ENCODE results near the gene GNB3. TPM values are rescaled to one million over a fixed set of nuclear protein-coding genes. Genes with fewer than 3 reads are reported as not detected.
A peak's percentile ranks its signal among the peaks of the same experiment; 100 is the strongest.

Gene GNB3
- total and polyA plus RNA-seq, 9 of the 15 experiments (the other 6 are each of a cell fraction or from before 2014, with no cell fraction given) = 1.4 to 5.8 (median 2.0) TPM

DNA sequence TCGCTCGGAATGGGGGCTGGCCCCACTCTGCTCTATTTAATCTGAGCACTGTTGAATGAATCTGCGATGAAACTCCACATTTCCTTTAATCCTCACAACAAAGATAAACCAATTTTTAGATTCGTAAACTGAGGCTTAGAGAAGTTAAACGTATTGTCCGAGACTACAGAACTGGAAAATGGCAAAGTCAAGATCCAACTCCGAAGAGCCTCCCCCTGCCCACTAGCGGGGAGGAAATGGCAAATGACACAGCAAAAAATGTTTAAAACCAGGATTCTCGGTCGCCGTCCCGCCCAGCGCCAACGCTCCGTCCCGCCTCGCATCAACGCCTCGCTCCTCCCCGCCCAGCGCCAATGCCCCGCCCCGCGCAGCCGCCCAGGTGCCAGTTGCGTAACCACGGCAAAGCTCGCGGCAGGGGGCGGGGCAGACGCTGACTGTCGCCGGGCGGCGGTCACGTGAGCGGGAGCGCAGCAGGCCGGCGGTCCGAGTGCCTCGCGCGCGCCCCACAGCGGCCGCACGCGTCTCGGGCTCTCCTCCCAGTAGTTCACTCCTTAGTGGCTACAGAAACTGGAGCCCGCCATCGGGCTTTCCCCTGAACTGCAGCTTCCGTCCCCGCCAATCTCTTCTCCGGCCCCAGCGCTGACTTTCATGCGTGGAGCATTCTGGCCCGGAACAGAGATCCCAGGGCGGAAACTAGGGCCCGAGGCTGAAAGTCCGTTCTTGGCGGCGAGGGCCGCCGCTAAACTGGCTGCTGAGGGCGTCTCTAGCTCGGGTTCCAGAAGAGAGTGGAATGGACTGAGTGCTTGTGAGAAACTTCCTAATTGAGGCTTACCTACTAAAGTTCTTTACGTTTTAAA is 50.3 kb downstream of the GNB3 start:
- in situ Hi-C loops (cut with MboI) (no loop called here), intact Hi-C loops (cut with micrococcal nuclease) (loop anchor here (2.0 kb wide), 1 partner anchor 18 kb away; the partner anchor contains the start of gene SPSB2)
- FAIRE-seq (peak; percentile 93), DNase-seq (ENCODE audit: extremely low read depth in 1 of 4, low spot score in 3 of 4) (peak; percentile 89 to 96 (median 92)), ATAC-seq (peak; percentile 97)
- no TSS peak for BruUV-seq (replicated peaks)
- peak overlapping the region; percentile 92 for H2AFZ ChIP-seq (ENCODE audit: low read depth, low read length)
- no peaks in the 10 kb centered on the region for H3K9me1 ChIP-seq (ENCODE audit: control insufficient read depth, insufficient read depth, low read length)
- H3K4me3 ChIP-seq = peak overlapping the region; percentile 42
- no peaks in the 10 kb centered on the region for H3K9me3 ChIP-seq (replicated peaks; ENCODE audit: control insufficient read depth, insufficient read depth, low read depth, low read length)
- H3K27ac ChIP-seq (ENCODE audit: extremely low read depth, low read depth, low read length) = peak overlapping the region; percentile 96
- peak overlapping the region; percentile 90 for H3K9ac ChIP-seq (ENCODE audit: insufficient read depth in 1 of 2, low read depth in 2 of 2, low read length in 2 of 2)
- ChIA-PET POLR2A (interaction anchor here (0.6 to 1.8 kb wide), 15 partner anchors 9 to 333 kb away, joined by 3 to 18 read pairs (median 4); partner anchors contain the start of genes C12orf57, CDCA3, RNU7-1 and SPSB2), CTCF (ENCODE audit: low intra/inter-chr PET ratio) (no interaction called here)
- peaks cover 12 to 19% of the 10 kb centered on the region in 2 experiments; a peak in 4 of 5 replicates for H3K4me1 ChIP-seq (replicated peaks in 1 of 2; ENCODE audit: control insufficient read depth in 2 of 2, insufficient read depth in 2 of 2, low read length in 2 of 2)
- under 1% methylated on average over 39 of the region's 68 CpGs for WGBS (ENCODE audit: insufficient coverage, low coverage, missing lambda C conversion rate)
- H4K20me1 ChIP-seq (replicated peaks; ENCODE audit: control insufficient read depth, insufficient read depth, low read length) = no peaks in the 10 kb centered on the region
- 0 out of 3 replicates have a peak, but pooled peaks cover 2% of the 10 kb centered on the region for H3K79me2 ChIP-seq (ENCODE audit: control insufficient read depth, insufficient read depth, low read length)
- no peaks in the 10 kb centered on the region for H3K36me3 ChIP-seq (ENCODE audit: control insufficient read depth, insufficient read depth, low read length)
- no peaks in the 10 kb centered on the region for H3K27me3 ChIP-seq (ENCODE audit: control insufficient read depth in 2 of 2, insufficient read depth in 2 of 2, low read length in 2 of 2)
- H3K4me2 ChIP-seq (ENCODE audit: insufficient read depth, low read length) = peak overlapping the region; percentile 74
- TF ChIP-seq MTA1 (IDR thresholded peaks at IDR 0.05; ENCODE audit: borderline replicate concordance) (no peak), FOSL1 (tag; conservative IDR thresholded peaks at IDR 0.05) (peak; percentile 27; the same call in 1 of the 2 replicates), ZNF316 (IDR thresholded peaks at IDR 0.05) (peak; percentile 97), SOX6 (IDR thresholded peaks at IDR 0.05) (peak; percentile 56; the same call in 1 of the 2 replicates), SP1 (CRISPR knock-in tag; IDR thresholded peaks at IDR 0.05) (peak; percentile 80; the same call in 1 of the 2 replicates), MYBL2 (IDR thresholded peaks at IDR 0.05; ENCODE audit: low read depth) (peak; percentile 92), MYBL2 (CRISPR knock-in tag; IDR thresholded peaks at IDR 0.05; ENCODE audit: borderline replicate concordance) (no peak), CTBP1 (IDR thresholded peaks at IDR 0.05; ENCODE audit: borderline replicate concordance) (peak; percentile 82)
- TF ChIP-seq, protein P1, sequence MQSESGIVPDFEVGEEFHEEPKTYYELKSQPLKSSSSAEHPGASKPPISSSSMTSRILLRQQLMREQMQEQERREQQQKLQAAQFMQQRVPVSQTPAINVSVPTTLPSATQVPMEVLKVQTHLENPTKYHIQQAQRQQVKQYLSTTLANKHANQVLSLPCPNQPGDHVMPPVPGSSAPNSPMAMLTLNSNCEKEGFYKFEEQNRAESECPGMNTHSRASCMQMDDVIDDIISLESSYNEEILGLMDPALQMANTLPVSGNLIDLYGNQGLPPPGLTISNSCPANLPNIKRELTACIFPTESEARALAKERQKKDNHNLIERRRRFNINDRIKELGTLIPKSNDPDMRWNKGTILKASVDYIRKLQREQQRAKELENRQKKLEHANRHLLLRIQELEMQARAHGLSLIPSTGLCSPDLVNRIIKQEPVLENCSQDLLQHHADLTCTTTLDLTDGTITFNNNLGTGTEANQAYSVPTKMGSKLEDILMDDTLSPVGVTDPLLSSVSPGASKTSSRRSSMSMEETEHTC (IDR thresholded peaks at IDR 0.05) = peak; percentile 82; the same call in 1 of the 2 replicates
- TF ChIP-seq, protein P2, sequence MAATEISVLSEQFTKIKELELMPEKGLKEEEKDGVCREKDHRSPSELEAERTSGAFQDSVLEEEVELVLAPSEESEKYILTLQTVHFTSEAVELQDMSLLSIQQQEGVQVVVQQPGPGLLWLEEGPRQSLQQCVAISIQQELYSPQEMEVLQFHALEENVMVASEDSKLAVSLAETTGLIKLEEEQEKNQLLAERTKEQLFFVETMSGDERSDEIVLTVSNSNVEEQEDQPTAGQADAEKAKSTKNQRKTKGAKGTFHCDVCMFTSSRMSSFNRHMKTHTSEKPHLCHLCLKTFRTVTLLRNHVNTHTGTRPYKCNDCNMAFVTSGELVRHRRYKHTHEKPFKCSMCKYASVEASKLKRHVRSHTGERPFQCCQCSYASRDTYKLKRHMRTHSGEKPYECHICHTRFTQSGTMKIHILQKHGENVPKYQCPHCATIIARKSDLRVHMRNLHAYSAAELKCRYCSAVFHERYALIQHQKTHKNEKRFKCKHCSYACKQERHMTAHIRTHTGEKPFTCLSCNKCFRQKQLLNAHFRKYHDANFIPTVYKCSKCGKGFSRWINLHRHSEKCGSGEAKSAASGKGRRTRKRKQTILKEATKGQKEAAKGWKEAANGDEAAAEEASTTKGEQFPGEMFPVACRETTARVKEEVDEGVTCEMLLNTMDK (IDR thresholded peaks at IDR 0.05; ENCODE audit: borderline replicate concordance, insufficient read depth, low read depth, low read length, poor library complexity, severe bottlenecking) = no peak
- TF ChIP-seq, protein P3, sequence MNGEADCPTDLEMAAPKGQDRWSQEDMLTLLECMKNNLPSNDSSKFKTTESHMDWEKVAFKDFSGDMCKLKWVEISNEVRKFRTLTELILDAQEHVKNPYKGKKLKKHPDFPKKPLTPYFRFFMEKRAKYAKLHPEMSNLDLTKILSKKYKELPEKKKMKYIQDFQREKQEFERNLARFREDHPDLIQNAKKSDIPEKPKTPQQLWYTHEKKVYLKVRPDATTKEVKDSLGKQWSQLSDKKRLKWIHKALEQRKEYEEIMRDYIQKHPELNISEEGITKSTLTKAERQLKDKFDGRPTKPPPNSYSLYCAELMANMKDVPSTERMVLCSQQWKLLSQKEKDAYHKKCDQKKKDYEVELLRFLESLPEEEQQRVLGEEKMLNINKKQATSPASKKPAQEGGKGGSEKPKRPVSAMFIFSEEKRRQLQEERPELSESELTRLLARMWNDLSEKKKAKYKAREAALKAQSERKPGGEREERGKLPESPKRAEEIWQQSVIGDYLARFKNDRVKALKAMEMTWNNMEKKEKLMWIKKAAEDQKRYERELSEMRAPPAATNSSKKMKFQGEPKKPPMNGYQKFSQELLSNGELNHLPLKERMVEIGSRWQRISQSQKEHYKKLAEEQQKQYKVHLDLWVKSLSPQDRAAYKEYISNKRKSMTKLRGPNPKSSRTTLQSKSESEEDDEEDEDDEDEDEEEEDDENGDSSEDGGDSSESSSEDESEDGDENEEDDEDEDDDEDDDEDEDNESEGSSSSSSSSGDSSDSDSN (IDR thresholded peaks at IDR 0.05; ENCODE audit: borderline replicate concordance in 1 of 2, low read depth in 2 of 2, low read length in 2 of 2) = peak; percentile 32 to 76; a peak in 2 of 4 replicates
- TF ChIP-seq, protein P4, sequence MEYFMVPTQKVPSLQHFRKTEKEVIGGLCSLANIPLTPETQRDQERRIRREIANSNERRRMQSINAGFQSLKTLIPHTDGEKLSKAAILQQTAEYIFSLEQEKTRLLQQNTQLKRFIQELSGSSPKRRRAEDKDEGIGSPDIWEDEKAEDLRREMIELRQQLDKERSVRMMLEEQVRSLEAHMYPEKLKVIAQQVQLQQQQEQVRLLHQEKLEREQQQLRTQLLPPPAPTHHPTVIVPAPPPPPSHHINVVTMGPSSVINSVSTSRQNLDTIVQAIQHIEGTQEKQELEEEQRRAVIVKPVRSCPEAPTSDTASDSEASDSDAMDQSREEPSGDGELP (CRISPR knock-in tag; IDR thresholded peaks at IDR 0.05; ENCODE audit: borderline replicate concordance) = peak; percentile 91

All from K562 (cell line).